ENCODE measurements around the gene ELMO1.

DNA sequence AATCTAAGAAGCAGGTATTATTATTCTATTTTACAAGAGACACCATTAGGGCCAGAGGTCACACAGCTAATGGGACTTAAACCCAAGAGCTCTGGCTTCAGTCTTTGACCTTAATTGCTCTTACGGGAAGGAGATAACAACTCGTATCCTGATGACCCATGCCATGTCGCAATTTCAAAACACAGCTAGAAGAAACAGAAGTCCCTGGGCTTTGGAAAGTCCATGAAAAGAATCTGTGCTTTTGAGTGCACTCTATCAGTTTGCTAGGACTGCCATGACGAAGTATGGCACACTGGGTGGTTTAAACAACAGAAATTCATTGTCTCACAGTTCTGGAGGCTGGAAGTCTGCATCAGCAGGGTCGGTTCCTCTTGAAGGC is 476.5 kb downstream of the ELMO1 start:
- TF ChIP-seq, protein P1, sequence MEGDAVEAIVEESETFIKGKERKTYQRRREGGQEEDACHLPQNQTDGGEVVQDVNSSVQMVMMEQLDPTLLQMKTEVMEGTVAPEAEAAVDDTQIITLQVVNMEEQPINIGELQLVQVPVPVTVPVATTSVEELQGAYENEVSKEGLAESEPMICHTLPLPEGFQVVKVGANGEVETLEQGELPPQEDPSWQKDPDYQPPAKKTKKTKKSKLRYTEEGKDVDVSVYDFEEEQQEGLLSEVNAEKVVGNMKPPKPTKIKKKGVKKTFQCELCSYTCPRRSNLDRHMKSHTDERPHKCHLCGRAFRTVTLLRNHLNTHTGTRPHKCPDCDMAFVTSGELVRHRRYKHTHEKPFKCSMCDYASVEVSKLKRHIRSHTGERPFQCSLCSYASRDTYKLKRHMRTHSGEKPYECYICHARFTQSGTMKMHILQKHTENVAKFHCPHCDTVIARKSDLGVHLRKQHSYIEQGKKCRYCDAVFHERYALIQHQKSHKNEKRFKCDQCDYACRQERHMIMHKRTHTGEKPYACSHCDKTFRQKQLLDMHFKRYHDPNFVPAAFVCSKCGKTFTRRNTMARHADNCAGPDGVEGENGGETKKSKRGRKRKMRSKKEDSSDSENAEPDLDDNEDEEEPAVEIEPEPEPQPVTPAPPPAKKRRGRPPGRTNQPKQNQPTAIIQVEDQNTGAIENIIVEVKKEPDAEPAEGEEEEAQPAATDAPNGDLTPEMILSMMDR (conservative IDR thresholded peaks at IDR 0.05; ENCODE audit: low read depth, low read length), result no peak
- no peak for TF ChIP-seq EZH2 (IDR thresholded peaks at IDR 0.05; ENCODE audit: borderline replicate concordance, low read depth, low read length, poor library complexity, severe bottlenecking)

Measured in A673 (cell line).